ENCODE data around the gene IGF2. TPM values are rescaled to one million over a fixed set of nuclear protein-coding genes. Genes with fewer than 3 reads are reported as not detected.

The IGF2 gene
- total and polyA plus RNA-seq, 2 of the 8 experiments (the other 6 are each of a cell fraction or from before 2014, with no cell fraction given) = 0.74 to 1.5 TPM

GRCh38 chr11:2176389-2176900, 37.3 kb upstream of the IGF2 start (continued):
- no peak for TF ChIP-seq CHD7 (IDR thresholded peaks at IDR 0.05; ENCODE audit: insufficient replicate concordance, low read length)
- no peak for TF ChIP-seq CBX5 (IDR thresholded peaks at IDR 0.05; ENCODE audit: low read depth, low read length)
- no peak for TF ChIP-seq KDM5A (IDR thresholded peaks at IDR 0.05; ENCODE audit: low read length)
- TF ChIP-seq RNF2 (IDR thresholded peaks at IDR 0.05; ENCODE audit: borderline replicate concordance, low read depth, low read length, missing control alignments, poor library complexity, severe bottlenecking) = no peak
- no peak for TF ChIP-seq TCF12 (IDR thresholded peaks at IDR 0.05; ENCODE audit: low read depth, low read length)
- TF ChIP-seq BACH1 (IDR thresholded peaks at IDR 0.05; ENCODE audit: low read length) = no peak
- TF ChIP-seq RFX5 (IDR thresholded peaks at IDR 0.05; ENCODE audit: borderline replicate concordance, low read depth, low read length) = no peak
- TF ChIP-seq HDAC2 (IDR thresholded peaks at IDR 0.05; ENCODE audit: borderline replicate concordance in 1 of 2, low read depth in 2 of 2, low read length in 2 of 2) = no peak
- no peak for TF ChIP-seq FOSL1 (IDR thresholded peaks at IDR 0.05; ENCODE audit: insufficient read depth, low read depth, low read length)
- TF ChIP-seq TAF7 (optimal IDR thresholded peaks at IDR 0.05; ENCODE audit: borderline replicate concordance, low read depth, low read length) = no peak
- no peak for TF ChIP-seq PHF8 (conservative IDR thresholded peaks at IDR 0.05; ENCODE audit: low read depth, low read length)

Measured in H1 (cell line).